HepG2 (cell line): ENCODE data around the gene TMEM129. TPM values are rescaled to one million over a fixed set of nuclear protein-coding genes. Genes with fewer than 3 reads are reported as not detected.

Source experiments
- FOXC1 ChIP-seq: sonication (generic); formaldehyde crosslinking; IDR thresholded peaks from 2 replicates; pipeline ENCODE4 v1.8.0; 2022; ENCODE audit warnings: mild to moderate bottlenecking, missing genetic modification reagents, borderline replicate concordance
- GATAD2A ChIP-seq: IDR thresholded peaks from 2 replicates; pipeline ENCODE4 v1.6.1; 2016
- MYC ChIP-seq: sonication (generic); formaldehyde crosslinking; IDR thresholded peaks from 2 replicates; pipeline ENCODE4 v1.9.0; 2021; ENCODE audit warnings: missing genetic modification reagents, borderline replicate concordance
- NFIC ChIP-seq: IDR thresholded peaks from 2 replicates; pipeline ENCODE4 v1.6.1; 2012; ENCODE audit warnings: mild to moderate bottlenecking, low read length, inconsistent platforms
- SRSF1 ChIP-seq: fragments of 200-400 bp; formaldehyde crosslinking; optimal IDR thresholded peaks from 2 replicates; pipeline ENCODE3; 2017; ENCODE audit warnings: mild to moderate bottlenecking, low read depth, low read length, moderate library complexity
- ZNF12 ChIP-seq: sonication (generic); formaldehyde crosslinking; IDR thresholded peaks from 2 replicates; pipeline ENCODE4 v1.5.0; 2020; ENCODE audit warnings: missing genetic modification reagents
- ZNF264 ChIP-seq: sonication (generic); formaldehyde crosslinking; IDR thresholded peaks from 2 replicates; pipeline ENCODE4 v1.4.0; 2020; ENCODE audit warnings: missing genetic modification reagents
- polyA plus RNA-seq, 8 experiments: library from polyadenylated mRNA; depleted of rRNA in 3 of 8; stranded (reverse) in 7 of 8; unstranded in 1 of 8; fragments of >200 nt; fragmentation: Illumina TruSeq in 4 of 8; extraction: Trizol in 4 of 8; gene quantifications; 2 replicates each; pipeline versions ENCODE4 v1.2.1 to v1.2.3, GENCODE V29; 2011 to 2016; ENCODE audit warnings: low read depth in 4 of 8, missing spikeins in 1 of 8, mixed read lengths in 1 of 8; ENCODE audit not compliant: insufficient read depth in 1 of 8
- total RNA-seq, 5 experiments: library from RNA; depleted of rRNA; stranded (reverse); fragments of >200 nt; fragmentation: Illumina TruSeq; extraction: Trizol; gene quantifications; 2 replicates each; pipeline ENCODE4 v1.2.3, GENCODE V29; 2016; ENCODE audit warnings: low read depth in 1 of 5
- TF ChIP-seq, protein P1 (sequence below): sonication (generic); formaldehyde crosslinking; IDR thresholded peaks from 2 replicates; pipeline ENCODE4 v1.4.0; 2020; ENCODE audit warnings: missing genetic modification reagents; ENCODE audit errors: not compliant biosample characterization
- TF ChIP-seq, protein P2 (sequence below): sonication (generic); formaldehyde crosslinking; IDR thresholded peaks from 2 replicates; pipeline ENCODE4 v1.4.0; 2020; ENCODE audit warnings: missing genetic modification reagents
- TF ChIP-seq, protein P3 (sequence below): sonication (generic); formaldehyde crosslinking; IDR thresholded peaks from 2 replicates; pipeline ENCODE4 v1.4.0; 2020; ENCODE audit warnings: missing genetic modification reagents
- TF ChIP-seq, protein P4 (sequence below): sonication (generic); formaldehyde crosslinking; IDR thresholded peaks from 2 replicates; pipeline ENCODE4 v1.4.0; 2020; ENCODE audit warnings: missing genetic modification reagents, borderline replicate concordance
- TF ChIP-seq, protein P5 (sequence below): sonication (generic); formaldehyde crosslinking; IDR thresholded peaks from 2 replicates; pipeline ENCODE4 v1.8.0; 2022; ENCODE audit warnings: low read depth, missing genetic modification reagents

Gene TMEM129
- total and polyA plus RNA-seq, 2 of the 13 experiments (the other 11 are each of a cell fraction or from before 2014, with no cell fraction given) = 19.0 to 25.8 TPM

DNA sequence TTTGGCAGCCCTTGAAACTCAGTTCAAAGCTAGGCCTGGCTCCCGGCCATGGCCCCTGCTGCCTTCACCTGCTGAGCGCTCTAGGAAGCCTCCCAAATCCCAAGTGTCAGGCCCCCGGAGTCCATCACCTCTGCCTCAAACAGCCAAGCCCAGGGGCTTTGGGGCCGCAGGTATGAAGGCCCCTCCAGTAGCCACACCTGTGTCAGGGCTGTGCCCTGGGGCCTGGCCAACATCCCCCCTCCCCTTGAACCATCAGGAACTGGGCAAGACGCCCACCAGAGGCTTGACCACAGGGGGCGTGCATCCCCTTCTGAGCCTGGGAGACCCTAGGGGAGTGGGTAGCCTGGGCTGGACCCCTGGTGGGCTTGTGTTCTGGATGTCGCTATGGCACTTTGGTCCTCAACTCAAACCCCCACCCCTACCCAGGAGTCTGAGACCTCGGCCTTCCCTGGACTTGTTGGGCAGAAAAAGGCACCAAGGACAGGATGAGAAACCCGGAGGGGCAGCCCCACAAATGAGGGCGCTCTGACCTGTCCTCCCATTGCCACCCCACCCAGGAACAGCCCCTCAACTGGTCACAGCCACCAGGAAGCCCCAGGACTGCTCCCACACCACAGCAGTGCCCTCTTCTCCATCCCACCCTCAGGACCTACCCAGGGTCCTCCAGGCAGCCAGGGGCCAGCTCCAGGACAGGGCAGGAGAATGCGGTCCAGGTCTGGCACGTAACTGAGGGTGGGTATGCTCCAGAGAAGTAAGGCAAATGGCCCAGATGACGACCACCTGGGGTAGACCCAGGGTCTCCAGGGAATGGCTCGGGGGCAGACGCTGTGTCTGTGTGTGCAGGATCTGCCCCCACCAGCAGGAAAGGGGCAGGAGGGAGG lies 4.8 kb downstream of the TMEM129 start (continued):
- TF ChIP-seq GATAD2A (no peak), MYC (CRISPR knock-in tag) (no peak), ZNF264 (no peak), ZNF12 (no peak), SRSF1 (no peak), NFIC (no peak), FOXC1 (no peak)
- TF ChIP-seq, protein P1, sequence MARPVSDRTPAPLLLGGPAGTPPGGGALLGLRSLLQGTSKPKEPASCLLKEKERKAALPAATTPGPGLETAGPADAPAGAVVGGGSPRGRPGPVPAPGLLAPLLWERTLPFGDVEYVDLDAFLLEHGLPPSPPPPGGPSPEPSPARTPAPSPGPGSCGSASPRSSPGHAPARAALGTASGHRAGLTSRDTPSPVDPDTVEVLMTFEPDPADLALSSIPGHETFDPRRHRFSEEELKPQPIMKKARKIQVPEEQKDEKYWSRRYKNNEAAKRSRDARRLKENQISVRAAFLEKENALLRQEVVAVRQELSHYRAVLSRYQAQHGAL = no peak
- TF ChIP-seq, protein P2, sequence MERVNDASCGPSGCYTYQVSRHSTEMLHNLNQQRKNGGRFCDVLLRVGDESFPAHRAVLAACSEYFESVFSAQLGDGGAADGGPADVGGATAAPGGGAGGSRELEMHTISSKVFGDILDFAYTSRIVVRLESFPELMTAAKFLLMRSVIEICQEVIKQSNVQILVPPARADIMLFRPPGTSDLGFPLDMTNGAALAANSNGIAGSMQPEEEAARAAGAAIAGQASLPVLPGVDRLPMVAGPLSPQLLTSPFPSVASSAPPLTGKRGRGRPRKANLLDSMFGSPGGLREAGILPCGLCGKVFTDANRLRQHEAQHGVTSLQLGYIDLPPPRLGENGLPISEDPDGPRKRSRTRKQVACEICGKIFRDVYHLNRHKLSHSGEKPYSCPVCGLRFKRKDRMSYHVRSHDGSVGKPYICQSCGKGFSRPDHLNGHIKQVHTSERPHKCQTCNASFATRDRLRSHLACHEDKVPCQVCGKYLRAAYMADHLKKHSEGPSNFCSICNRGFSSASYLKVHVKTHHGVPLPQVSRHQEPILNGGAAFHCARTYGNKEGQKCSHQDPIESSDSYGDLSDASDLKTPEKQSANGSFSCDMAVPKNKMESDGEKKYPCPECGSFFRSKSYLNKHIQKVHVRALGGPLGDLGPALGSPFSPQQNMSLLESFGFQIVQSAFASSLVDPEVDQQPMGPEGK (CRISPR knock-in tag) = no peak
- TF ChIP-seq, protein P3, sequence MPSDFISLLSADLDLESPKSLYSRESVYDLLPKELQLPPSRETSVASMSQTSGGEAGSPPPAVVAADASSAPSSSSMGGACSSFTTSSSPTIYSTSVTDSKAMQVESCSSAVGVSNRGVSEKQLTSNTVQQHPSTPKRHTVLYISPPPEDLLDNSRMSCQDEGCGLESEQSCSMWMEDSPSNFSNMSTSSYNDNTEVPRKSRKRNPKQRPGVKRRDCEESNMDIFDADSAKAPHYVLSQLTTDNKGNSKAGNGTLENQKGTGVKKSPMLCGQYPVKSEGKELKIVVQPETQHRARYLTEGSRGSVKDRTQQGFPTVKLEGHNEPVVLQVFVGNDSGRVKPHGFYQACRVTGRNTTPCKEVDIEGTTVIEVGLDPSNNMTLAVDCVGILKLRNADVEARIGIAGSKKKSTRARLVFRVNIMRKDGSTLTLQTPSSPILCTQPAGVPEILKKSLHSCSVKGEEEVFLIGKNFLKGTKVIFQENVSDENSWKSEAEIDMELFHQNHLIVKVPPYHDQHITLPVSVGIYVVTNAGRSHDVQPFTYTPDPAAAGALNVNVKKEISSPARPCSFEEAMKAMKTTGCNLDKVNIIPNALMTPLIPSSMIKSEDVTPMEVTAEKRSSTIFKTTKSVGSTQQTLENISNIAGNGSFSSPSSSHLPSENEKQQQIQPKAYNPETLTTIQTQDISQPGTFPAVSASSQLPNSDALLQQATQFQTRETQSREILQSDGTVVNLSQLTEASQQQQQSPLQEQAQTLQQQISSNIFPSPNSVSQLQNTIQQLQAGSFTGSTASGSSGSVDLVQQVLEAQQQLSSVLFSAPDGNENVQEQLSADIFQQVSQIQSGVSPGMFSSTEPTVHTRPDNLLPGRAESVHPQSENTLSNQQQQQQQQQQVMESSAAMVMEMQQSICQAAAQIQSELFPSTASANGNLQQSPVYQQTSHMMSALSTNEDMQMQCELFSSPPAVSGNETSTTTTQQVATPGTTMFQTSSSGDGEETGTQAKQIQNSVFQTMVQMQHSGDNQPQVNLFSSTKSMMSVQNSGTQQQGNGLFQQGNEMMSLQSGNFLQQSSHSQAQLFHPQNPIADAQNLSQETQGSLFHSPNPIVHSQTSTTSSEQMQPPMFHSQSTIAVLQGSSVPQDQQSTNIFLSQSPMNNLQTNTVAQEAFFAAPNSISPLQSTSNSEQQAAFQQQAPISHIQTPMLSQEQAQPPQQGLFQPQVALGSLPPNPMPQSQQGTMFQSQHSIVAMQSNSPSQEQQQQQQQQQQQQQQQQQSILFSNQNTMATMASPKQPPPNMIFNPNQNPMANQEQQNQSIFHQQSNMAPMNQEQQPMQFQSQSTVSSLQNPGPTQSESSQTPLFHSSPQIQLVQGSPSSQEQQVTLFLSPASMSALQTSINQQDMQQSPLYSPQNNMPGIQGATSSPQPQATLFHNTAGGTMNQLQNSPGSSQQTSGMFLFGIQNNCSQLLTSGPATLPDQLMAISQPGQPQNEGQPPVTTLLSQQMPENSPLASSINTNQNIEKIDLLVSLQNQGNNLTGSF (CRISPR knock-in tag) = no peak
- TF ChIP-seq, protein P4, sequence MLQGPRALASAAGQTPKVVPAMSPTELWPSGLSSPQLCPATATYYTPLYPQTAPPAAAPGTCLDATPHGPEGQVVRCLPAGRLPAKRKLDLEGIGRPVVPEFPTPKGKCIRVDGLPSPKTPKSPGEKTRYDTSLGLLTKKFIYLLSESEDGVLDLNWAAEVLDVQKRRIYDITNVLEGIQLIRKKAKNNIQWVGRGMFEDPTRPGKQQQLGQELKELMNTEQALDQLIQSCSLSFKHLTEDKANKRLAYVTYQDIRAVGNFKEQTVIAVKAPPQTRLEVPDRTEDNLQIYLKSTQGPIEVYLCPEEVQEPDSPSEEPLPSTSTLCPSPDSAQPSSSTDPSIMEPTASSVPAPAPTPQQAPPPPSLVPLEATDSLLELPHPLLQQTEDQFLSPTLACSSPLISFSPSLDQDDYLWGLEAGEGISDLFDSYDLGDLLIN (CRISPR knock-in tag) = no peak
- TF ChIP-seq, protein P5, sequence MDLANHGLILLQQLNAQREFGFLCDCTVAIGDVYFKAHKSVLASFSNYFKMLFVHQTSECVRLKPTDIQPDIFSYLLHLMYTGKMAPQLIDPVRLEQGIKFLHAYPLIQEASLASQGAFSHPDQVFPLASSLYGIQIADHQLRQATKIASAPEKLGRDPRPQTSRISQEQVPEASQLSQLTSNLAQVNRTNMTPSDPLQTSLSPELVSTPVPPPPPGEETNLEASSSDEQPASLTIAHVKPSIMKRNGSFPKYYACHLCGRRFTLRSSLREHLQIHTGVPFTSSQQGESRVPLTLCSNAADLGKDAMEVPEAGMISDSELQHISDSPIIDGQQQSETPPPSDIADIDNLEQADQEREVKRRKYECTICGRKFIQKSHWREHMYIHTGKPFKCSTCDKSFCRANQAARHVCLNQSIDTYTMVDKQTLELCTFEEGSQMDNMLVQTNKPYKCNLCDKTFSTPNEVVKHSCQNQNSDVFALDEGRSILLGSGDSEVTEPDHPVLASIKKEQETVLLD = no peak
